GM23248 (cell line): Measurements from ENCODE around the gene AGAP2.

Experiments
- EZH2 ChIP-seq: fragments of 200-600 bp; sonication (generic); IDR thresholded peaks from 2 replicates; pipeline ENCODE4 v1.6.1; 2018; ENCODE audit warnings: antibody characterized with exemption, mild to moderate bottlenecking; ENCODE audit not compliant: insufficient read depth, poor library complexity, severe bottlenecking
- EZH2phosphoT487 ChIP-seq: fragments of 200-600 bp; sonication (generic); IDR thresholded peaks from 2 replicates; pipeline ENCODE4 v1.6.1; 2018; ENCODE audit warnings: antibody characterized with exemption, moderate library complexity, mild to moderate bottlenecking, low read depth; ENCODE audit not compliant: insufficient read depth

DNA sequence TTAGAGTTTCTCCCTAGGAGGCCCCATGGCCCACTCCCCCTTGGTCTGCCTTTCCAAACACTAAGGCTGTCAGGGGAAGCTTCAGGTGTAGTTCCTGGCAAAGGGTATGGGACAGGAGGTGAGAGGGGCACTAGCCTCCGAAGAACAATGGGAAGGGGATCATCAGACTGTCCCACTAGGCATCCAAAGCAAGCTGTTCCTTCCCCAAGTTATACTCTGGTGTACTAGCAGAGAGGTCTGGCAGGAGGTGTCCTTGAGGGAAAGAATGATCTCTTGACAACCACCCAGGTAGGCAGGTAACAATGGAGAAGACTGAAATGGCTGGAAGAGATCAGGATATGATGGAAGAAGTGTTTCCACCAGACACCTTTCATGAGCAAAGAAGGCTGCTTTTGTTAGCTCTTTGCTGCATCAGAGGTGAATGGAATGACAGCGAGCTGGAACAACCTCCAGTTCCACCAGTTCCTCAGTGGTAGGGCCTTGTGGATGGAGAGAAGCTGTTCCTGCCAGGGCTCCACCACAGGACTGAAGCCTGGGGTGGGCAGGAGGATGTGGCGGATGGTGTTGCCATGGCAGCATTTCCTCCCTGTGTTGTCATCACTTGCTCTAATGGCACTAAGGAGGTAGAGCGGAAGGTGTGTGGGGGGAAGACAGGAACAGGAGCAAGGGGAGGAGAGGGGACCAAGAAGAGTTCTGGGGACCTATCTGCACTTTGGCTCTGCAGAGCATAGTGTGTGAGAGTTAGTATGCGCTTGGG is 2.3 kb upstream of the AGAP2 start:
- no peak for TF ChIP-seq EZH2
- no peak for TF ChIP-seq EZH2phosphoT487
